Left kidney (tissue), 2 donors: ENCODE results near the gene NLRP12. TPM values are rescaled to one million over a fixed set of nuclear protein-coding genes. Genes with fewer than 3 reads are reported as not detected.
"Not testable (repeated sequence)": the region's sequence is repeated elsewhere in the genome, so short reads cannot be mapped to it uniquely, and the experiment has no call there.

ENCODE experiments used
- DNase-seq: peaks from one replicate; pipeline ENCODE4 v3.0.0-alpha.2; 2013
- polyA plus RNA-seq: library from polyadenylated mRNA; unstranded; fragments of 120-200 nt; gene quantifications from one replicate; pipeline ENCODE4 v1.2.1, GENCODE V29; 2013; ENCODE audit not compliant: insufficient read length

The NLRP12 gene
- polyA plus RNA-seq, 1 donor: 0.17 TPM

DNA sequence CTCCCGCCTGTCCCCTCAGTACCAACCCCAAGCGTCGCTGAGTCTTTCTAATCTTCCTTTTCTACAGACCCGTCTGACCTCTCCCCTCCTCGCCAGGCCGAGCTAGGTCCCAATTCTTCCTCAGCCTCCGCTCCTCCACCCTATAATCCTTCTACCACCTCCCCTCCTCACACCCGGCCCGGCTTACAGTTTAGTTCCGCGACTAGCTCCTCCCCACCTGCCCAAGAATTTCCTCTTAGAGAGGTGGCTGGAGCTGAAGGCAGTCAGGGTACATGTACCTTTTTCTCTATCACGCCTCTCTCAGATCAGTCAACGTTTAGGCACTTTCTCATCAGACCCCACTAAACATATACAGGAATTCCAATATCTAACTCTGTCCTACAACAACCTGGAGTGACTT, 8.7 kb upstream of the NLRP12 start:
- DNase-seq: not testable (repeated sequence)

DNA sequence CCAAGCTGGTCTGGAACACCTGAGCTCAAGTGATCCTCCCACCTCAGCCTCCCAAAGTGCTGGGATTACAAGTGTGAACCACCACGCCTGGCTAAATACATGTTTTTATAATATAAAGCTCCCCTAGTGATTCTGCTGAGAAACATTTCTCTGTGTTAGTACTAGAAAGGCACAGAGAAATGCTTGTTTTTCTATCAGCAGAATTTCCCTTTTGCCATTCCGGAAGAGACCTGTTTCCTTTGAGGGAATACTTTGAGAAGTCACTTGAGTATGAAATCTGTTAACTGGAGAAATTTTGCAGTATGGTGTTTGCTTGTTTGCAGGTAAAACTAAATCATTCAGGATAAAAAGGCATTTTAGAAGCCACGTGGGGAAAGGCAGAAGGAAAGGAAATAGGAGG, 4.4 kb upstream of the NLRP12 start:
- DNase-seq: no peak

DNA sequence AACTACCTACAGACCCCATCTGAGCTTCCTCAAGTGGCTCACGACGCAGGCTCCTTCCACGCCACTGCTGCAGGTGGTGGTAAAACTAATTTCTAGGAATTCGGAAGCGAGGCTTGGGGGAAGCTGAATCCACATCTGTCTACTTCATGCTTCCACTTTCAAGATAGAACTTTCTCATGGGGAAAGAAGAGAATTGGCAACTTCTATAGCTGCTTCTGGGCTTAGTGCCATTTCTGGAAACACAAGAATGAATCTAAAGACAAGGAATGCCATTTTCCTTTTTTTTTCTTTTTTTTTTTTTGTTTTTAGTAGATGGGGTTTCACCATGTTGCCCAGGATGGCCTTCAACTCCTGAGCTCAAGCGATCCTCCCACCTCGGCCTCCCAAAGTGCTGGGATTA, 2.8 kb upstream of the NLRP12 start:
- DNase-seq: no peak

DNA sequence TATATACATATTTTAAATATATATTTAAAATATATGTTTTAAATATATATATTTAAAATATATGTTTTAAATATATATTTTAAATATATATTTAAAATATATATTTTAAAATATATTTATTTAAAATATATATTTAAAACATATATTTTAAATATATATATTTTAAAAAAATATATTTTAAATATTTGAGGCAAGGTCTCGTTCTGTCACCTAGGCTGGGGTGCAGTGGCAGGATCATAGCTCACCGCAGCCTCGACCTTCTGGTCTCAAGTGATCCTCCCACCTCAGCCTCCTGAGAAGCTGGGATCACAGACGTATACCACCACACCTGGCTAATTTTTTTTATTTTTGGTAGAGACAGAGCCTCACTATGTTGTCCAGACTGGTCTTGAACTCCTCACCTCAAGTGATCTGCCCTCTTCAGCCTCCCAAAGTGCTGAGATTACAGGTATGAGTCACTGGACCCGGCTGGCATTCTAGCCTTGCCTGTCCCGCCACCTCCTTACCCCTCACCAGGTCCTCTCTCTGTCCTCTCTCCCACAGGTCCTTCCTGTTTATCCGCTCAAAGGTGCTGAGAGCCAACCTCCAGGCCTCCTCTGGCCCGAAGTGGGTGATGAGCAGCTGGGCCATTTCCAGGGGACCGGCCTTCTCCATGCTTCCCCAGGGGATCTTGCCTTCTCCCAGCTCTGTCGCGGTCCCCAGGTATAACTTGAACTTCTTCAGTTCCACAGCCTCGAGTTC, 564 bp downstream of the NLRP12 start:
- DNase-seq: no peak

DNA sequence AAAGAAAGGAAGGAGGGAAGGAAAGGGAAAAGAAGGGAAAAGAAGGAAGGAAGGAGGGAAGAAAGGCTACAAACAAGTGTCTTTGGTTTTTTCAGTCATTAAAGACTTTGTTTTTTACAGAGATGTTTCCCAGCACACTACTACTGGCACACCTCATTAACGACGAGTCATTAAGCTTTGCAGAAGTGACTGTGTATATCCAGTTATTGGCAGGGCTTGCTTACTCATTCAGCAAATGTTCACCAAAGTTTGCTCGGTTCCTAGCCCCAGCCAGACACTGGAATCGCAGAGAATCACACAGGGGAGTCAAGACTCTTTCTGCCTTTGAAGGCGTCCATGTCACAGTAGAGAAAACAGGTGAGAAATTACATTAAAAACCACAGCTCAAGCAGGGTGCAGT, 4.3 kb downstream of the NLRP12 start:
- DNase-seq: no peak

DNA sequence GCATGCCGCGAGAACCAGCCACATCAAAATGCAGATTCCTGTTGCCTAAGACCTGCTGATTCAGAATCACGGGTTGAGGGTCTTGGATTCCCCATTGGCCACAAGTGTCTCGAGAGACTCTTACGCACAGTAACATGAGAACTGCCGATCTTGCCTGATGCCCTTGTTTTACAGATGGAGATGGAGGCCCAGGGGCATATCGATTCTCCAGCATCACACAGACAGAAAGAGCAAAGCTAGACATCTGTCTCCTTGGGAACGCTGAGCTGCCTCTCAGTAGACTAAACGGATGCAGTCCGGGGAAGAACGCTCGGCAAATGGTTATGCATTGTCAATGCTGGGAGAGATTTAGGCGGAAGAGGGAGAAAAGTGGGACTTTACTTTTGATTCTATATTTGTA, 5.4 kb downstream of the NLRP12 start:
- DNase-seq: no peak

DNA sequence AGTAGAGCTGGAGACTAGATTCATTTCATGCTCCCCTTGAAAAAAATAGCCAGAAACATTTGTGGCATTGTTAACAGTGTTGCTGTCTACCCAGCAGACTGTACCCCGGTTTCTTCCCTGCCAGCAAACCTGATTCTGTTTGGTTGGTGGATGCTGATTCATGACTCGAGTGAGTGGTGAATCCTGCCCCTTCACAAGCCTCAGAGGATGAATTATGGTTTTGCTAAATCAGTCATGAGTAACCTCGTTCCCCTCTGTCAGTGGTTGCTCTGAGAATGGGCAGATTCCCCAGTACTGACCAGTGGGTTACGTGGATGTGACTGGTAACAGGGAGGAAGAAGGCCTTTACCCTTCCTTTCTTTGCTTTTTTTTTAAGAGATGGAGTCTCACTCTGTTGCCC, 10.1 kb downstream of the NLRP12 start:
- DNase-seq: no peak

DNA sequence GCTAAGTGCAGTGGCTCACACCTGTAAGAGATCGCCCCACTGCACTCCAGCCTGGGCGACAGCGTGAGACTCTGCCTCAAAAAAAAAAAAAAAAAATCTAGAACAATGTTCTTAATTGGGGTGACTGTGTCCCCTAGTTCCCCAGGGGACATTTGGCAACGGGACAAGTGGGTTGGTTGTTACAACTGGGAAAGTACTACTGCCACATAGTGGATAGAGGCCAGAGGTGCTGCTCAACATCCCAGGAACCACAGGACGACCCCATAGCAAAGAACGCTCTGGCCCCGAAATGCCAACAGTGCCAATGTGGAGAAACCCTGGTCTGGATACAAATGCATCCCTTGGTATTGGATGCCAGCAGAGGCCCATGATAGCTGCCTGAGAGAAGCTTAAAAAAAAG, 11.8 kb downstream of the NLRP12 start:
- DNase-seq: no peak

DNA sequence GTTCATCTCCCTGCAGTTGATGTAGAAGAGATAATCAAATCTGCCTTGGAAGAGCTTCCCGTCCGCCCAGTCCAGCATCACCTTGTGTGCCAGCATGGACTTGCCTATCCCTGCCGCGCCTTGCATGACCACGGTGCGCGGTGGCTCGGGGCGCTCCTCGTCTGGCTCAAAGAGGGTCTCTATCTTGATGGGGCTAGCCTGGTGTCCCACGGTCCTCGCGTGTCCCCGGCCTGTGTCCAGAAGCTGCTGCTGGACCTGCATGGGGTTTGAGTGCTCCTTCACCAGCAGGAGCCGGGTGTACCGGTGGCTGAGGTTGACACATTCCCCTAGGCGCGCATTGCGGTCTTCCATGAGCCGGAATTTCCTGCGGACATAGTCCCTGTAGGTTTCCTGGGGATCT, 13.2 kb downstream of the NLRP12 start:
- DNase-seq: no peak

DNA sequence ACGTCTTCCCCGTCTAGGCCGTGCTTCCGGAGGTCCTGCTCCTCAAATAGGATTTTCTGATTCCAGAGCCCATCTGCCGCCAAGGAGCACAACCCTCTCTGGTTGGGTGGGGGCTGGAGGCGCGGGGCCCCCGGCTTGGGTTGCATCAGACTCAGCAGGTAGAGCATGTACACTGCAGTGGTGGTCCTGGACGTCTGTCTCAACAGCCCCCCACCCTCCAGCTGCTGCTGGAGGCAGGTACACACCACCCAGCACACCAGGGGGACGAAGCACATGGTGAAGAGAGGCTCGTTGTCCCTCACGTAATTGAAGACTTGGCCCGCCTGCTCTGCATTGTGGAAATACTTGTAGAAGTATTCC, 13.9 kb downstream of the NLRP12 start:
- DNase-seq: no peak

DNA sequence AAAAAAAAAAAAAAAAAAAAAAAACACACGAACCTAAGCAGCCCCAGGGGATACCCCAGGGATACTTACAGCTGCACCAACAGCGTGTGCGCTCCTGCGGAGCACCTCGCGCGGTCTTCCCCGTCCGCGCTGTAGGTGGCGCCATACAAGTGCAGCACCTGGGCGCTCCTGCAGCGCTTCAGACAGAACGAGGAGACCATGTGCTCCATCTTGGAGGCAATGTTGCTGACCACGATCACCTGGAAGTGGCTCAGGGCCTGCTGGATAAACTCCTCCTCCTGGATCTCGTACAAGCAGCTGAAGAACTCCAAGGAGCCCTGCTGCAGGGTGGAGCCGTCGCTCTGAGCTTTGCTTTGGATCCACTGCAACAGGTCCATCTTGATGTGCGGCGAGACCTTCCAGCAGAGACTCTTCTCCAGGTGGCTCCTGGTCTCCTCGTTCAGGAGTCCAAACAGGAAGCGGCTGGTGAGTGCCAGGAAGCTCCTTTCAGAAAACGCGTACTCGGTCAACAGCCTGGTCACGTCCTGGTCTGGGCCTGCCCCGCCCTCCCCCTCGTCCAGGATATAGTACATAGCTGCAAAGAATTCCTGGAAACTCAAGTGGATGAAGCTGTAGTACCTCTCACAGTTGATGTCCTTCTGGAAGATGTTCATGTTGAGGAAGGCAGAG, 14.5 kb downstream of the NLRP12 start:
- DNase-seq: no peak

DNA sequence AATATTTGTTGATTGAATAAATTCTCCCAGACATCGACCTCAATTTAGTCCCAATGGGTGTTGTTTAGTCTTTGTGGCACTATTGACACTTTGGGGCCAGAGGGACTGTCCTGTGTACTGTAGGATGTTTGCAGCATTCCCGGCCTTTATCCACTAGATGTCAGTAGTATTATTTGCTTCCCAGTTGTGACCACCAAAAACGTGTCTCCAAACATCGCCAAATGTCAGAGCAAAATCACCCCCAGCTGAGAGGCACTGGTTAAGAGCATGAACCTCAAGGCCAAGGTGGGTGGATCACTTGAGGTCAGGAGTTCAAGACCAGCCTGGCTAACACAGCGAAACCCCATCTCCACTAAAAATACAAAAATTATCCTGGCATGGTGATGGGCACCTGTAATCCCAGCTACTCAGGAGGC, 15.4 kb downstream of the NLRP12 start:
- DNase-seq: peak; percentile 20

DNA sequence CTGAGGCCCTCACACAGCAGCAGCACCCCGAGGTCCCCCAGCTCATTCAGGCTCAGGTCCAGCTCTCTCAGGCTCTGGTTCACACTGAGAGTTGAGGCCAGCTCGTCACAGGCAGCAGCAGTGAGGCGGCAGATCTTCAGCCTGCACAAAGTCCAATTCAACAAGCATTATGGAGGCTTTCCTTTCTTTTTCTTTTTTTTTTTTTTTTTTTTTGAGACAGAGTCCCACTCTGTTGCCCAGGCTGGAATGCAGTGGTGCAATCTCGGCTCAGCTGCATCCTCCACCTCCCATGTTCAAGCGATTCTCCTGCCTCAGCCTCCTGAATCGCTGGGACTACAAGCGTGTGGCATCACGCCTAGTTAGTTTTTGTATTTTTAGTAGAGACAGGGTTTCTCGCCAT, 22.9 kb downstream of the NLRP12 start:
- no peak for DNase-seq

DNA sequence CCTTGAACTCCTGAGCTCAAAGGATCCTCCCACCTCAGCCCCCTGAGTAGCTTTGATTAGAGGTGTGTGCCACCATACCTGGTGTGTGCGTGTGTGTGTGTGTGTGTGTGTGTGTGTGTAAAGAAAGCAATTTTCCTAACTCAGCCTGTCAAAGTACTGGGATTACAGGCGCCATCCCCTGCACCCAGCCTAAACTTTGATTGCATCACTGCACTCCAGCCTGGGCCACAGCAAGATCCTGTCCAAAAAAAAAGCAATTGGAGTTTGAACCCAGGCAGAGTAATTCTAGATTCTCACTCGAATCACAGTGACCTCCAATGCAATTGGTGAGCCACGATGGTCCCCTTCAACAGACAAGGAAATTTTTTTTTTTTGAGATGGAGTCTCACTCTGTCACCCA, 29.1 kb downstream of the NLRP12 start:
- no peak for DNase-seq

DNA sequence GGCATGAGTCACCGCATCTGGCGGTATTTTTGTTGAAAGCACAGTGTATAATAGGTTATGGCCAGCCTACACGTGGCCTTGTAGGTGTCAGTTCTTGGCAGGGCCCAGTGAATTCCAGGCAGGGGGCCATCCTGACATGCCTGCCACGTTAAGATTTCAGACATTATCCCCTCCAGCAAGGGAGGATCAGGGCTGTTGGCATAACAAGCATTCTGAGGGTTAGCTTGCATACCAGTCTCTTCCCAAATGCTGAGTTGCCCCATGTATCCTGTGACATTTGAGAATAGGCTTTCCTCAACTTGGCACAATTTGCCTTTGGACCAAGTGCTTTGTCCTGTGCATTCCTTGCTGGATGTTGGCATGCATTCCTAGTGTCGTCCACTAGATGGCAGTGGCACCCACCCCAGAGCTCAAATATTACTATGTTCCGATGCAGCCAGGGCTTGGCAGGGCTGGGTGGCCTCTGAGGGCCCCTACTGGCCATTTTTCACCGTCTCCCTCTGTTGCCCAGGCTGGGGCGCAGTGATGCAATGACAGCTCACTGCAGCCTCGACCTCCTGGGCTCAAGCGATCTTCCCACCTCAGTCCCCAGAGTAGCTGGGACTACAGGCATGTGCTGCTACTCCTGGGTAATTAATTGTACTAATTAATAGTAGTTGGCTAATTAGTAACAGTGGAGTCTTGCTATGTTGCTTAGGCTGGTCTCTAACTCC, 31.2 kb downstream of the NLRP12 start:
- peak; percentile 73 for DNase-seq

DNA sequence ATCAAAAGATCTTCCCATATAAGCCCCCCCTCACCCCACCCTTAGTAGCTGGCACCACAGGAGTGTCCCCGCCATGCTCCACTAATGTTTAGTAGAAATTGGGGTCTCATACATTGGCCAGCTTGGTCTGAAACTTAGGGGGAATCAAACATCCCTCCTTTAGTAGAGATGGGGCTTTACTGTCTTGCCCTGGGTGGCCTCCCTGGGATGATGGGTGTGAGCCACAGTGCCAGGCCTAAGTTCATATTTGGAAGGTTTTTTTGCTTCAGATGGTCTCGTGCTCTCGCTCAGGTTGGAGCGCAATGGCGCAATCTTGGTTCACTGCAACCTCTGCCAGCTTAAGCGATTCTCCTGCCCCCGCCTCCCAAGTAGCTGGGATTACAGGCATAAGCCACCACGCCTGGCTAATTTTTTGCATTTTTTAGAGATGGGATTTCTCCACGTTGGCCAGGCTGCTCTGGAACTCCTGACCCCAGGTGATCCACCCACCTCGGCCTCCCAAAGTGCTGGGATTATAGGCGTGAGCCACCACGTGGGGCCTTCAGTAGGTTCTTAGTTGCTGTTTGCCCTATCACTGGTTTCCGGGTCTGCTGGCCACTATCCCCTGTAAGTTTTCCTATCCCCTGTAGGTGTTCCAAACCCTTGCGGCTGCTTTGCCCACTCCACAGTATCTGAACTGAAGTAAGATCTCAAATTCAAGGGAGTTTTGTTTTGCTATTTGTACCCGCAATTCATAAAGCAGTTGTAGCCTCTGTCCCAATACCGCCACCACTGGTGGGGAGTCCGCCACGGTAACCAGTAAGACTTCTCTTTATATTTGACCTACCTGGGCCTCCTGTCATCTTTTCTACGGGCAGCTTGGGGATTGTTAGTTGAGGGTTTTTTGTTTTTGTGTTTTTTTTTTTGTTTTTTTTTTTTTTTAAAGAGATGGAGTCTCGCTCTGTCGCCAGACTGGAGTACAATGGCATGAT, 34.1 kb downstream of the NLRP12 start:
- DNase-seq: no peak

DNA sequence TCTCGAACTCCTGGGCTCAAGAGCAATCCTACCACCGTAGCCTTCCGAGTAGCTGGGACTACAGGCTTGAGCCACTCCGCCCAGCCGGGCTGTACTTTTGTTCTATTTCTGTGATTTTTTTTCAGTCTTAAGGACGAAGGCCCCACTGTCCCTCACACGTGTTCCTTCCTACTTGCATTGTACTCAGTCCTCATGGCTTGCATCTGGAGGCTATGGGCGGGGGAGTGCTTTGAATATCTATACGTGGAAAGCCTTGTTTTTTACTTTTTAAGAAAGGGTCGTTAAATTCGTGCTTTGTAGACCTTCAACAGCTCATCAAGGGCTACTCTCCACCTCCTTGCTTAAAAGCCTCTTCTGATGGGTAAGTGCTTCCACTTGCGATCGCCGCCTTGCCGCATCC, 36.8 kb downstream of the NLRP12 start:
- no peak for DNase-seq

DNA sequence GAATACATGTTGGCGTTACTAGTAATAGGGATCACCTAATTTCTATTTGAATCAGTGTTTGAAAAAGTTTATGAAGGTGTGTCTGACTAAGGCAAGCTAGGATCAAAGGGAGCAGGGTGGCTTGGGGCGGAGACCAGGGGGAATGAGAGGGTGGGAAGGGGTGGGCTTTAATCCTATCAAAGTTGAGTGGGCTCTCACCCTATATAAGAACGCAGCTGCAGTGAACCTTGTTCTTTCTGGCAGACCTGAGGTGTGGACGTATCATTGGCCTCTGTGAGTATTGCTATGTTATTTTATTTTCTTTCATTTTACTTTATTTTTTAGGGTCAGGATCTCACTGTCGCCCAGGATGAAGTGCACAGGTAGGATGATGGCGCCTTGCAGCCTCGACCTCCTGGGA, 37.4 kb downstream of the NLRP12 start:
- no peak for DNase-seq

DNA sequence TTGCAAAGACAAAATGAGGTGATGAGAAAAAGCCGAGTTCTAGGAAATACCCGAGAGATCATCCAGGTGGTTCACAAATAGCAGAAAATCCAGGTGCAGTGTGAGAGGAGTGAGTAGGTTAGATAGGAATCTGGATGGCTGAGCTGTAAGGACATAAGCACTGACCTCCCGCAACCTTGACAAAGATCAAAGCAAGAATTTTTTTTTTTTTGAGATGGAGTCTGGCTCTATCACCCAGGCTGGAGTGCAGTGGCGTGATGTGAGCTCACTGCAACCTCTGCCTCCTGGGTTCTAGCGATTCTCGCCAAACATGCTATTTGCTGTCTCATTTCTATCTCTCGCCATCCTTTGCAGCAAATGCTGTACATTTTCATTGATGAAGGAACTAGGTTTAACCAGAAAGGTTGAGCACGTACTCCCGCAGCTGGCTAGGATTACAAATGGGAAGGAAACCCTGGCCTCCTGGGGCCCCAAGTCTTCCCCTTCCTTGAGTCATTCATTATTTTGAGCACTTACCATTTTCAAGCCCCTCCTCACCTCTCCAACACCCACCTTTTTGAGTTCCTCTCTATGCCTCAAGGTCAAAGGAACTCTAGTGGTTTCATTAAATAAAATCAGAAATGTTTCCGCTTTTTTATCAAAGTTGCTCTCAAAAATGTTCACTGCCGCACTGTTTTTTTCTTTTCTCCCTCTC, 38.8 kb downstream of the NLRP12 start:
- DNase-seq: no peak

DNA sequence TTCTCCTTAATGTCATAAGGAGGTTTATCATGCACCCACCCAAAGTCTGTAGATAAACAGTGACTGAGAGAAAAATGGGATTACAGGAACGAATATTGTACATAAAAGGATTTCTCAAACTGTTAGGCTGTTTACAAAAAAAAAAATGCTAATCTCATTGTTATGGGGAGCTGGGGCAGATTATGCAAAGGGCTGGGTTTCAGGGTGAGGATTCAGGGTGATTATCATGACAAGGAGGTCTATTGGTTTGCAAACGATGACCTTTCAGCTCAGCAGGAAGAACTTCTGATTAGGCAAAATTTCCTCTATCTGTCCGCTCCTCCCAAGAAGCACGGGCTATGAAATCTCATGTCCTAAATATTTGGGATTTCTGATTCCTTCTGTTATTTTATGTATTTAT, 41.4 kb downstream of the NLRP12 start:
- DNase-seq: no peak

DNA sequence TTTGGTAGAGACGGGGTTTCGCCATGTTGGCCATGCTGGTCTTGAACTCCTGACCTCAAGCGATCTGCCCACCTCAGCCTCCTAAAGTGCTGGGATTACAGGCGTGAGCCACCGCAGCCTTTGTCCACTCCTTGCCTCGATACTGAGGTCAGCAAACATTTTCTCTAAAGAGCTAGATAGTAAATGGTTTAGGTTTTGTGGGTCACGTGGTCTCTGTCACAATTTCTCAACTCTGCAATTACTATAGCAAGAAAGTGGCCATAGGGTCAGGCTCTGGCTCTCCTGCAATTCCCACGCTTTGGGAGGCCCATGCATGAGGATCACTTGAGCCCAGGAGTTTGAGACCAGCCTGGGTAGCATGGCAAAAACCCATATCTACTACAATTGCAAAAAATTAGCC, 42.8 kb downstream of the NLRP12 start:
- DNase-seq: not testable (repeated sequence)

DNA sequence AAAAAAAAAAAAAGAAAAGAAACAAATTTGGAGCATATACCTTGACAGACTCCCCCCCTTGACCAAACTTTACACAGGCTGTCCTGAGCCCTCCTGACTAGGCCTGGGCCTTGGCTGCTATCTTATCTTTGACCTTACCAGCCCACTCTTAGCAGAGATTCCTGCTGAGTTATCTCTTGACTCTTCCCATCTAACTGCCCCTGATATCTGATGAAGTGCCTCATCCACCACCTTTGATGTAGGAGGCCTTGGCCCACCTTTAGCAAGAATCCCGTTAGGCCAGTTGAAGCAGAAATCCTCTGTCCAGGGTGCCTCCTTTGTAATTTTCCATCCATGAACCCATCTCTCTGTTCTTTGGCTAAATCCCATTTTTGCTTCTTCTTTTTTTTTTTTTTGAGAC, 43.6 kb downstream of the NLRP12 start:
- no peak for DNase-seq
